Mucosa of gallbladder (tissue), 1 donor: ENCODE data around the gene RAP2A. TPM values are rescaled to one million over a fixed set of nuclear protein-coding genes. Genes with fewer than 3 reads are reported as not detected.
A peak's percentile ranks its signal among the peaks of the same experiment; 100 is the strongest.

Experiments
- DNase-seq: peaks from one replicate; pipeline ENCODE4 v3.0.0-alpha.2; 2020; ENCODE audit warnings: low spot score
- total RNA-seq: library from RNA; stranded (reverse); gene quantifications from one replicate; pipeline ENCODE4 v1.2.1, GENCODE V29; 2021
- donor health status: DM: no; HTN: no; CAD: no.

RAP2A gene
- total RNA-seq, 1 donor from 2014 or later = 39.4 TPM

GRCh38 chr13:97422118-97423054 is 11.6 kb upstream of the RAP2A start:
- DNase-seq = no peak

GRCh38 chr13:97423300-97424045 is 10.5 kb upstream of the RAP2A start:
- no peak for DNase-seq

- DNase-seq = no peak
Observed at GRCh38 chr13:97425590-97425989, 8.4 kb upstream of the RAP2A start.

GRCh38 chr13:97426695-97427094 is 7.3 kb upstream of the RAP2A start:
- DNase-seq = no peak

- no peak for DNase-seq
Observed at GRCh38 chr13:97429681-97430081, 4.3 kb upstream of the RAP2A start.

GRCh38 chr13:97430296-97430695 is 3.7 kb upstream of the RAP2A start:
- DNase-seq = no peak

GRCh38 chr13:97431171-97431764 is 2.7 kb upstream of the RAP2A start:
- DNase-seq = no peak

- DNase-seq = no peak
Observed at GRCh38 chr13:97432232-97432916, 1.6 kb upstream of the RAP2A start.

- peak; percentile 100 for DNase-seq
Observed at GRCh38 chr13:97432917-97433726, 847 bp upstream of the RAP2A start.

GRCh38 chr13:97434397-97435201 is 630 bp downstream of the RAP2A start:
- DNase-seq = peak; percentile 29

GRCh38 chr13:97435323-97435722 is 1.4 kb downstream of the RAP2A start:
- DNase-seq = no peak

GRCh38 chr13:97435794-97436193 is 1.8 kb downstream of the RAP2A start:
- DNase-seq = no peak

- no peak for DNase-seq
Observed at GRCh38 chr13:97436845-97437244, 2.9 kb downstream of the RAP2A start.

GRCh38 chr13:97437729-97438128 is 3.8 kb downstream of the RAP2A start:
- DNase-seq = no peak

- DNase-seq = no peak
Observed at GRCh38 chr13:97438856-97439595, 5.1 kb downstream of the RAP2A start.

GRCh38 chr13:97440598-97441170 is 6.7 kb downstream of the RAP2A start:
- DNase-seq = no peak

GRCh38 chr13:97441368-97441767 is 7.4 kb downstream of the RAP2A start:
- no peak for DNase-seq

GRCh38 chr13:97445522-97446187 is 11.7 kb downstream of the RAP2A start:
- no peak for DNase-seq
